NCI-H524 treated with DMSO at 0.1 percent for 48 hours (cell line): ENCODE data around the gene HEY2.
"Not testable (repeated sequence)": the region's sequence is repeated elsewhere in the genome, so short reads cannot be mapped to it uniquely, and the experiment has no call there.

Experiments used
- DNase-seq: peaks from one replicate; lab custom pipeline; 2025; lab: John Stamatoyannopoulos, UW

The HEY2 gene

DNA sequence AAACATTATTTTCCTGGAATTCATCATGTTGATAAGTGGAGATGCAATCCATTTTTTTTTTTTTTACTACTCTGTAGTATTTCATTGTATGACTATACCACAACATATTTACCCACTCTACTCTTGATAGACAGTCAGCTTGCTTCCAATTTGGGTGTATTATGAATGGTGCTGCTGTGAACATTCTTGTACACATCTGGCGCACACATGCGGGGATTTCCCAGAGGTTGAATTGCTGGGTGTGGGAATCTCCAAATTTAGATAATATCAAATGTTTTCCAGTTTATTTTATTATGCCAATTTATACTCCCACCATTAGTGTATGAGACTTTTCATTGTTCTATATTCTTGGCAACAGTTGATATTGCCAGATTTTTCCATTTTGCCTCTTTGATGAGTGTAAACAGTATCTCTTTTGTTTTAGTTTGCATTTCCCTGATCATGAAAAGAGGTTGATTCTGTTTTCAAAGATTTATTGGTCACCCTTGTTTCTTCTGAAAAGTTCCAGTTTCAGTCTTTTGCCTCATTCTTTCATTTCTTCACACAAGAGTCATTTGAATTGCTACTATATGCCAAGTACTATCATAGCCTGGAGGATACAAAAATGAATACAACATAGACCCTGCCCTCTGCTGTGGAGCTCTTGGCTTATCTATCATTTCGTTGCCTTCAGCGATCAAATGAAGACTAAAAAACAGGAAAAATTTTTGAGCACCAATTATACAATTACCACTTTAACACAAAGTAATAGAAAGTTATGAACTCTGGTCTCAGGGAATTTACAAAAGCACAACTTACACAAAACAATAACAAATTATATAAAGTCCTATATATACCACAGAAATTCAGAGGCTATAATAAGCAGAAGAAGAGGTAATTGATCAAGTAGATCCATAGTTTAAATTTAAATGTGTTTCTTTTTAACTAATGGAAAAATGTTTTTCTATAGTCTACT is 24.2 kb downstream of the HEY2 start:
- DNase-seq = no peak

DNA sequence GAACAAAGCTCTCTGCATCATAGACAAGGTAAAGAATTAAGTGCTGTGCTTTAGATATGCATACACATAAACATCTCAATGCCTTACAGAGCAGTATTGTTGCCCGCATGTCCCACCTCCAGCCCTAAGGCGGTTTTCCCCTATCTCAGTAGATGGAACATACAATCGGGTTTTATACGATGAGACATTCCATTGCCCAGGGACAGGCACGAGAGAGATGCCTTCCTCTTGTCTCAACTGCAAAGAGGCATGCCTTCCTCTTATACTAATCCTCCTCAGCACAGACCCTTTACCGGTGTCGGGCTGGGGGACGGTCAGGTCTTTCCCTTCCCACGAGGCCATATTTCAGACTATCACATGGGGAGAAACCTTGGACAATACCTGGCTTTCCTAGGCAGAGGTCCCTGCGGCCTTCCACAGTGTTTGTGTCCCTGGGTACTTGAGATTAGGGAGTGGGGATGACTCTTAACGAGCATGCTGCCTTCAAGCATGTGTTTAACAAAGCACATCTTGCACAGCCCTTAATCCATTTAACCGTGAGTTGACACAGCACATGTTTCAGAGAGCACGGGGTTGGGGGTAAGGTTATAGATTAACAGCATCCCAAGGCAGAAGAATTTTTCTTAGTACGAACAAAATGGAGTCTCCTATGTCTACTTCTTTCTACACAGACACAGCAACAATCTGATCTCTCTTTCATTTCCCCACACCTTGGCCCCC is 26.8 kb downstream of the HEY2 start:
- not testable (repeated sequence) for DNase-seq

DNA sequence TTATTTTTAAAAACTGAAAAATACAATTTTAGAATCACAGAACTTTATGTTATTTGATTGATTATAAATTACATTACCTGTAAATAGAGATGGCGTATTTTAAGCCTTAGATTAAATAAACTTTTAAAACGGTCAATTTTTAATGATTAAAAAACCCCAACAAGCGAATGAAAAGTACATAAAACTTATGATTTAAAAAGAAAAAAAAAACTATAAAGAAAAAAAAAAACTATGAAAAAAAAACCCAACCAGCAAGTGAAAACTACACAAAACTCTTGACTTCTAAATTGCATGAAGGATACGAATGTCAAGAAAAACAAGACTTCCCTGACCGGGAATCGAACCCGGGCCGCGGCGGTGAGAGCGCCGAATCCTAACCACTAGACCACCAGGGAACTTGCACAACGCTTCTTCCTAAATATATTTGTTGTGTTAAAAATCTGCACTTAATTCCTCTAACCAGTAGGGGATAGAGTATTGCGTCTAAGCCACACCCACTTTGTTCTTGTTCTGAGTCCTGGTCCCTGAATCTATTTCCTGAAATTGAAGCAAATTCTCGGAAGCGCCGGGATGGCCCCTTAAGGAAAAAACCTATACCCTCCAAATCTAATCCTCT is 30.6 kb downstream of the HEY2 start:
- peak; percentile 87 for DNase-seq

DNA sequence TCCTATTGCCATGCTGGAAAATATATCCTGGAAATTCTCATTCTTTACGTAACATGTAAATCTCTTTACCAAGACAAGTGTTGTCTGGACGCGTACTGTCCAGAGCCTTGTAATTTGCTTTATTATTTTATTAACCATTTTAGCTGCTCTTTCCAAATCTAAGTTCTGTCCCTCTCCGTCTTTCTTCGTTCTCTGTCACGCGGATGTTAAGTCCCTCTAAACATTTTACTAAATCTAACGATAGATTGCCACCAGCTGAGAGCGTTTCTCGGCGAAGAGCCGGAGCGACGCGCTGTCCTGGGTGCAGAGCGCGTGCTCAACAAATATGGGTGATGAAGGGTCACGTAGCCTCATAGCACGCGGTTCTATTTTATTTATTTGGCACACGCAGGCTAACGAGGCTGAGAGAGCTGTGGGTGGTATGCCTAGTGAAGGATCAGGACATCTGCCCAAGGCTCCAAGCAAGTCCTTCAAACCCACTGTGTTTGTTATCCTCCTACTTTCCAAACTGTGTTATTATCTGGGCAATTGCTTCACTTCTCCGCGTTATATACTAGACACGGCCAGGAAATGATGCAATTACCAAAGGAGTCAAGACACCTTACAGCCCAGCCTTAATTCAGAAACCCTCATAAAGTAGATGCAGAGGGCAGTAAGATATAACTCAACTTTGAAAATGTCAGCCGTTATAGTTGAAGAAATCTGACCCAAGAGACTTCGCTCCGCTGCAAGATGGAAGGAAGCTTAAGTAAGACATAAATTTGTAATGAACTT is 31.3 kb downstream of the HEY2 start:
- DNase-seq = peak; percentile 66

DNA sequence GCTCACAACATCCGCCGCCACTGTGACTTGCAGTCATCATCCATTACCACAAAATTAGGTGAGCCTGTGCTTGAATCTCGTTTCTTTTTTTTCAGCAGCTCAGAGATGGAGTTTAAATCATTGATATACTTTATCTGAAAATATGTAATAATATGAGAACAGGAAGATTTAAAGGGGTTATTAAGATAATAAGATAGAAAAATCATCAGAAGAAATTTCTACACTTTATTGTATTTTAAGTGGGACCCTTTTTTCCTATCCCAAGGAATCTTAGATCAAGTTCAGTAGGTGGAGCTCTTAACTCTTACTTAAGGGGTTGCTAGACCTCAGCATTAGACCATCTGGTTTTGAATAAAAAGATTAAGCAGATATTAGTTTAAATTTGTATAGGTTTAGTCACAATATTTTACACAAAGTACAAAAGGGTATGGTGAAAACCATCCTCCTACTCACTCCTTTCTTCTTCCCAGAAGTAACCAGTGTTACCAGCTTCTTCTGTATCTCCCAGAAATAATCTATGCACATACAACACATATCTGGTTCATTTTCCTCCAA is 32.0 kb downstream of the HEY2 start:
- peak; percentile 72 for DNase-seq

DNA sequence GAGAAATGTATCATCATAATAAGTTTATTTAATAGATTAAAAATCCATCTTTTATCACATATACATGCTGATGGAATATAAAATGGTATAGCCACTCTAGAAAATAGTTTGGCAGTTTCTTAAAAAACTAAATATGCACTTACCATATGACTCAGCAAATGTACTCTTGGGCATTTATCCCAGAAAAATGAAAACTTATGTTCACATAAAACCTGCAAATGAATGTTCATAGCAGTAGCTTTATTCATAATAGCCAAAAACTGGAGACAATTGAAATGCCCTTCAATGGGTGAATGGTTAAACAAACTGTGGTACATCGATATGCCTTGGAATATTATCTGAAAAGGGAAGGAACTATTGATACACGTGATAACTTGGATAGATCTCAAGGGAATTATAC is 34.9 kb downstream of the HEY2 start:
- DNase-seq = no peak

DNA sequence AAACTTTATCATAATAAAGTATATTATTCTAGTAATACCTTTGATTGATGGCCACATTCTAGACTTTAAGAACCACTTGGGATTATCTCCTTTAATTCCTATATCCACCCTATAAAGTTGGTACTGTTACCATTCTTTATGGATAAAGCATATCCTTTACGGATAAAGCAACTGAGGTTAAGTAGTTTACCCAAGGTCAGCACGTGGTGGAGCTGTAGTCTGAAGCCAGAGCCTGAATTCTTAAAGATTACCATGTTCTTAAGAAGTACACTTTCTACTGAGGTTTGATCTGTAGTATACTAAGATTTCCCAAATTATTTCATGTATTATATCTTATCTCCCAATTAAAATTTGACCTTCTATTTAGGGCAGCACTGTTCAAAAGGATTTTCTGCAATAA is 38.4 kb downstream of the HEY2 start:
- no peak for DNase-seq

DNA sequence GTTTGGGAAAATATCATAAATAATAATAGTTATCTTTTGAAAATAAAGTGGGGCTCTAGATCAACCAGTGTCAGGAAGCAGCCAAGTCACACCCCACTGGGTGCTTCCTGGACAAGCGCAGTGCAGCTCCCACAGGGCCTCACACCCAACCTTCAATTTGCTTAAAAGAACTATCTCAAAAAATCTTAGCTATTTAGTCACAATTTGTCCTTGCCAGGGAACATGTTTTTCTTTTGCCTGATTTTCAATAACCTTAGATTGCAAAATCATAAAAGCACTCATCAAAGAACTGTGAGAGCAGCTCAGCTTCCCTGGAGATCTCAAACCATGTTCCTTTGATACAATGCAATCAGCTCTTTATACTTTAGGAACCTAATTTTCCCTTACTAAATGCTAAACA is 39.7 kb downstream of the HEY2 start:
- no peak for DNase-seq

DNA sequence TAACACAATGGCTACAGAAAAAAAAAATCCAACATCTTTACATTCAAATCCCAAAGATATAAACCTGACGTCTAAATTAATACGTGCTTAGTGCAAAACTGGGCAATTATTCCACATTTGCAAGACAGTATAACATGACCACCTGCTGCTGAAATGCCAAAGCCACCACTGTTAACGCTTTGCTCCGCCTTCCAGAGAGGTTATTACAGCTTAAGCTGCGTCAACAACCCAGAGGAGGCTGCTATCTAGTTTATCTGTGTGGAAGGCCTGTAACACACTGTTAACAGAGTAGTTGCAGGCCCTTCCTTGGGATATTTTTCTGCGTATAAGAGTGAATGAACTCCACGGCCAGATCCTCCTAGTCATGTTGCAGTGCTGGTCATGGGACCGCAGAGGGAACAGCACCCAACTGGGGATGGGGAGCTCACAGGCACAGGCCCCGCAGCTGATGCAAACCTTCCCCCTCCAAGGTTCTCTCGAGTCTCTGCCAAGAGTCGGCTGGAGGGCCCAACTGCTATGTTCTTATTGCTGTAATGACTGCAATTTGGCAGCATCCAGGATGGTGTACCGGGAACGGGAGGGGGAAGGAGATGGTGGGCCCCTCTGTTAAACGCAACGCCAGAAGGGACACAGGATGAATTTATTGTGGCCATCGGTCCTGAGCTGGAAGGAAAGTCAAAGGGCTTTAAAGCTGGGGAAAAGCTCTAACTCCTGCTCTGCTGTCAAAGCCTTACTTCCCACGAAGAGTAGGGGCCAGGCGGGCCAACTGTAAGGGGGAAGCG is 40.3 kb downstream of the HEY2 start:
- peak; percentile 54 for DNase-seq

DNA sequence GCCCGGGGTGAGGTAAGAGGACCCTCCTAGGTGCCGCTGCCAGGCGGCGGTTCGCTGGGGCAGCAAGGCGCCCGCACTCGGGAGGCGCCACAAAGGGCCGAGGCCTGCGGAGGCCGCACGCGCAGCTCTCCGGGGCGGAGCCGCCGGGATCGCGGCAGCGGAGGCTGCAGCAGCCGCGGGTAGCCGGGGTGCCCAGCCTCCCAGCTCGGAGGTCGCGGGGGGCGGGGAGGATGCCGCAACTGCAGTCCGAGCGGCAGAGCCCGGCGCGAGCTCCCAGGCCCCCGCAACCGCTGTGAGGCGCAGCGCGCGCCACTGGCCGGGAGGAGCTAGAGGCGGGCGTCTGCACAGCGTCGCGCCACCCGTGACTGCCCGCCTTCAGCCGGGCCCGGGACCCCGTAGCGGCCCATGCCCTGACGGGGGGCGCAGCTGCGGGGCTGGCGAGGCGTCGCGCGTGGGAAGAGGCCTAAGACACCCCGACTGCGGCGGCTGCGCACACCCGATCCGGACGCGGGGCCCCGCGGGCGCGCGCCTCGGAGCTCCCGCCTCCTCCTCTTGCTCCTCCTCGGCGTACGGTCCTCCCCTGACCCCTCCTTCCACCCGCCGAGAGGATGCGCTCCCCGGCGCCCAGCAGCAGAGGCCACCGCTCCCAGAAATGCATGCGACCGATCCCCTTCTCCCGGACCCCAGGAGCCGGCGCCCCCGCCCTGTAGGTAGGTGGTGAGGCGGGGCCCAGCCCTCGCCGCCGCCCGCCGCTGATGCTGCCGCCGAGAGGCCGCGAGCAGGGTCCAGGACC is 41.1 kb downstream of the HEY2 start, which contains the start of gene NCOA7:
Gene NCOA7 (plus strand): TSS at position 603 of the 793 bp plus-strand sequence. CDS start 24,395 bp downstream, outside the sequence.
- peak; percentile 25 for DNase-seq

DNA sequence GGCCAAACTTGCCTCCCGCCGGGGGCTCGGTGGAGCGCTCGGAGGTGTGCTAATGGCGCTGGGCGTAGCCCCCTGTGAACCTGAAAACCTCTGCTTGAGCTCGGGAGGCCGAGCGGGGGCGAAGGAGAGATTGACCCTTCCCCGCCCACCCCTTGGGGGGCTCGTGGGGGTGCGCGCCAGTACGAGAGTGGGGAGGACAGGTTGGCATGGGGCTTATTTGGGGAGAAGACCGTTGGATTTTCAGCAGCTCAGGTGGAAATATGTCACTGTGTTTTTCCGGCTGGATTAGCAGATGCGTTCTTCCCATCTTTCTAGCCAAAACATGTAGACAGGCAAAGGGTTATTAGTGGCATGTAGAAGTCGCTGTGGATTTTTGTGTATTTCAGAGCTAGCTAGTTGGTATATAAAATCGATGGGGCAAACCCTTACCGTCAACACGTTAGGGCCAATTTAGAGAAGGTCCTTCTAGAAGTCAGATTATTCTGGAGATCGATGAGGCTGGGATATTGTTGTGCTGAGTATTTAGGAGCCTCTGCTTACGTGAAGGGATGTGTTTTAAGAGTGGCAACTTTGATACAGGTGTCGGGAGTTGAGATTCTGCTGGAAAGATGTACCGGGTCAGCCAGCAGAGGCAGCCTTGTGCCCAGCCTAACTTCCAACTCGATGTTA is 41.9 kb downstream of the HEY2 start:
- DNase-seq = no peak

DNA sequence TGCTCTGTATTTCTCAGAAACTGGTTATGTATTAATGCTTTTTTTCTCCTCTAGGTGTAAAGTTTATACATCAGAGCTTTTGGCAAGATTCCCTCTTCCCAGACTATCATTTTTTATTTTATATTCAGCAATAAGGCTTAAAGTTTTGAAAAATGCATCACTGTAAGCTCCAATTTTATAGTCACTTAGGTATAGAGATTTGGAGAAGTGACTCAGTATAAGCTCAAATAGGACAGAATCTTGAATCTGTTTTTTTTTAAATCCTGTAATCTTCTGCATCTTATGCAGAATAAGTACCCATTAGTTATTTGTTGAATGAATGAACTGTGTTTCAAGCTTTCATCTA is 42.4 kb downstream of the HEY2 start:
- DNase-seq = no peak

DNA sequence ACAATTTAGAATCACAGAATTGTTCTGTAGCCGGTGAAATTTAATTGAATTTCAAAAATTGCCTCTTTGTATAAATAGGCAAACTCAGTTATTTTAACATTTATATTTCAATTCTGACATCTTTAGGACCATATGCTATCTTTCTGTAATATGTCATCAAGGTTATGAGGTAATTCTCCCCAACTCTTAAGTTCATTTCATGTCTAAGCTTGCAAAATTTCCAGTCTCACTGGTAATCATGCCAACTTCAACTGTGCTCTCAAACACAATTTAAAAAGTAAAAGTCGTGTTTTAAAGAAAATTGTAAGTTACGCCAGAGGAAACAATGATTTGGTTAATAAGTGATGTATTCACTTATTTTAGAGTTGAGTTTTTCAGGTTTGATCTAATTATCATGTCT is 42.7 kb downstream of the HEY2 start:
- DNase-seq = no peak

DNA sequence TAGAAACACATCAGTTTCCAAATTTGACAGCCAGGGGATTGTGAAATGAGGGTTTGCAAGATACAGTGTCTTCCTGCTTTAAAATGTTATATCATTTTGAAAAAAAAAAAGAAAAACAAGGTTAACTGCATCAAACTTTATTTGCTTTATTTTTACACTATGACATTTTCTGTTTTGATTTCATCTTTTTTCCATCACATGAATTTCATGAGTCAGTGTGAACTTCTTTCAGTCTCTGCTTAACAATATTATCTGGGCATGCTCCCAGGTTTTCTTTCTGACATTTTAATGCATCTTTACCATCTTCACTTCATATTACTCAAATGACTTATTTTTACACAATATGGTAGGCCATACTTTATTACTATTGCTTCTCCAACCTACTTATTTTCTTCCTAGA is 43.2 kb downstream of the HEY2 start:
- no peak for DNase-seq

DNA sequence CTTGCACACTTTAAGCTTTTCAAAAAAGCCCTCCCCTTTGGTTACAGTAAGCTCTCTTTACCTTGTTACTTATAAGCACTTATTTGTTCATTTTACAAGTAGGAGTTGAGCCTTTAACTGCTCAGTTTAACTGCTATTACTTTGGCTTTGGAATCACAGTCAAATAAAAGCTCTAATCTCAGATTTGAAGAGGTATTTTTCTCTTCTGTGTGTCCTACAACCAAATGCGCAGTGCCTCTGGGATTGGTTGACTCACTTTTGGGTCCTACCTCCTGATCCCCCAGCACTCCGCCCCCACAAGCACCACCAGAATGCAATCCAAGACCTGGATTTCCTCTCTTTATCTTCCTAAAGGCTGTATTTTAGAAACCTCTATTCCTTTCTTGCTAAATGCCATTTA is 43.8 kb downstream of the HEY2 start:
- DNase-seq = no peak

DNA sequence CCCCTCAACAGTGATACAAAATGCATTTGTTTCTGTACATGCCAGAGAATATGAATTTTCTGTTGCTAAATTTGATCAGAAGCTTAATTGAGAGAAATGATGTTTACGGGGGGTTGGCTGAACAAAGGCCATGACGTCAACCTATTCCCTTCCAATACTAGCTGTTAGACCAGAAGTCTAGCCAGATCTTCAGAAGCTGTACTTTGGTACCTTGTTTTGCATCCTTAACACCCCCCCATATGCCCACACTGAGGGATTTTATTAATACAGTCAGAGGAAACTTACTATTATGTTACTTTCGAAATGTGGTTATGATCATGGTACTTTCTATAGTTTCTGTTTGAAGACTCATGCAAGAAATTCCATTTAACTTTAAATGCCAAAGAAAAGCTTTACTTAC is 44.4 kb downstream of the HEY2 start:
- DNase-seq = no peak

DNA sequence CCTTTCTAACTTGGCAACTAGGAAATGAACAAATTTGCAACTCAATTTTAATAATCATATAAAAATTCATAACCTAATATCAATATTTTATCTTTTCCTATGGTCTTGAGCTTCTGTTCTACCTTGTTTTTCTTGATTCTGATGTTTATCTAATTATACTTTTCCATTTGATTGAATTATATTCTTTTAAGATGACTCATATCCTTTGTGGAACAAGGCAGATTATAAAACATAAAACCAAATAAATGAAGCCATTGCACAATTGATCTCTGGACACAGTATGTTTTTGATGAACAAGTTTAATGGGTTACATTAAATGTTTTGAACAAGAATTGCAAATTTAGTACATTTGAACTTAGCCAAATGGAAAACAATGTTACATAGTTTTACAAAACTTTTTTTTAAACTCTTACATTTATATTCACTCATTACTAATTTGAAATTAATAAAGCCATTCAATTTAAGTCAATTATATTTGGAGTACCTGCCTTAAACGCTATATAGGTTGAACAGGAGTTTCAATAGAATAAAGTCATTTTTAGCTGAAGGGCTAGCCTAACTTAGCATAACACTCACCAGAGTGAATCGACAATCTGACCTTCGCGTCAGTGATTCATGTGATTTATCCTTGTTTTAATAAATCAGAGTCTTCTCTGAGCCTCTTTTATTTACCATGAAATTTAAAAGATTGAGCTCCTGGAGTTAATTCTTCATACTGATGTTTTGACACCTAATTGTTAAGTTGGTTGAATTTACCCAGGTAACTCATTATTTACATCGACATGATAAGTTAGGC is 45.1 kb downstream of the HEY2 start:
- no peak for DNase-seq

DNA sequence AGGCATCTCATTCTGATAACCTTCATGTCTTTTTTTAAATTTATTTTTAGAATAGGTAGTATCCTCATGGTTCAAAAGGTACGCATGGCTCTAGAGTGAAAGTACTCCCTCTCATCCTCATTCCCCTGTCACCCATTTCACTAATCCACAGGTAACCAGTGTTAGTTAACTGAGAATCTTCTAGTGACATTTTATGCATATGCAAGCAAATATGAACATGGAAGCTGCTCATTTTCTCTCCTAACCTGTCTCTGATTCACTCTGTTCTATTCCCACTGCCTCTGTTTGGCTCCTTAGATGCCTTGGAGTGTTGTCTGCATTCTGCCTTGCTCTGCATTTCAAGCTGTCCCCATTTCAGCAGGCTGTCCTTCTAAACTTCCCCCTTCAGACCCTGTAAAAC is 45.9 kb downstream of the HEY2 start:
- no peak for DNase-seq
